ENCODE results near the gene RUVBL1.

The RUVBL1 gene

GRCh38 chr3:128062033-128062745 lies 61.4 kb downstream of the RUVBL1 start:
- no peaks in the 10 kb centered on the region for H3K9me3 ChIP-seq (ENCODE audit: control insufficient read depth, insufficient read depth, low read length)
- peaks cover 56% of the 10 kb centered on the region for H3K36me3 ChIP-seq (ENCODE audit: insufficient read depth, low read length)
- H3K9ac ChIP-seq (ENCODE audit: low read depth, low read length), result no peak overlapping the region
- no peaks in the 10 kb centered on the region for H3K4me1 ChIP-seq (ENCODE audit: insufficient read depth, low read length)

GRCh38 chr3:128060473-128061381 lies 62.9 kb downstream of the RUVBL1 start:
- no peak overlapping the region for H3K9ac ChIP-seq (ENCODE audit: low read depth, low read length)
- H3K9me3 ChIP-seq (ENCODE audit: control insufficient read depth, insufficient read depth, low read length), result no peaks in the 10 kb centered on the region
- H3K36me3 ChIP-seq (ENCODE audit: insufficient read depth, low read length), result peaks cover 60% of the 10 kb centered on the region

GRCh38 chr3:128056258-128056657 lies 67.4 kb downstream of the RUVBL1 start:
- H3K9me3 ChIP-seq (ENCODE audit: control insufficient read depth, insufficient read depth, low read length), result no peaks in the 10 kb centered on the region
- peaks cover 38% of the 10 kb centered on the region for H3K36me3 ChIP-seq (ENCODE audit: insufficient read depth, low read length)
- no peak overlapping the region for H3K9ac ChIP-seq (ENCODE audit: low read depth, low read length)
- peaks cover 14% of the 10 kb centered on the region; the same call in 1 of the 2 replicates for H3K4me1 ChIP-seq (ENCODE audit: insufficient read depth, low read length)

More at GRCh38 chr3:128060473-128061381, 62.9 kb downstream of the RUVBL1 start:
- no peaks in the 10 kb centered on the region for H3K4me1 ChIP-seq (ENCODE audit: insufficient read depth, low read length)

- Histone ChIP-seq H3K9me3 (ENCODE audit: control insufficient read depth, insufficient read depth, low read length) (no peaks in the 10 kb centered on the region), H3K4me1 (ENCODE audit: insufficient read depth, low read length) (peaks cover 17% of the 10 kb centered on the region; the same call in 1 of the 2 replicates), H3K36me3 (ENCODE audit: insufficient read depth, low read length) (peaks cover 24% of the 10 kb centered on the region), H3K9ac (ENCODE audit: low read depth, low read length) (no peak overlapping the region)
Measured at GRCh38 chr3:128054367-128054766, 69.2 kb downstream of the RUVBL1 start.

GRCh38 chr3:128053614-128054013 lies 70.0 kb downstream of the RUVBL1 start:
- peaks cover 24% of the 10 kb centered on the region for H3K36me3 ChIP-seq (ENCODE audit: insufficient read depth, low read length)
- H3K9ac ChIP-seq (ENCODE audit: low read depth, low read length), result no peak overlapping the region; the same call in 1 of the 2 replicates
- H3K4me1 ChIP-seq (ENCODE audit: insufficient read depth, low read length), result peaks cover 17% of the 10 kb centered on the region; the same call in 1 of the 2 replicates
- H3K9me3 ChIP-seq (ENCODE audit: control insufficient read depth, insufficient read depth, low read length), result no peaks in the 10 kb centered on the region

- Histone ChIP-seq H3K4me1 (ENCODE audit: insufficient read depth, low read length) (peaks cover 17% of the 10 kb centered on the region; the same call in 1 of the 2 replicates), H3K9ac (ENCODE audit: low read depth, low read length) (peak overlapping the region; percentile 93), H3K9me3 (ENCODE audit: control insufficient read depth, insufficient read depth, low read length) (no peaks in the 10 kb centered on the region), H3K36me3 (ENCODE audit: insufficient read depth, low read length) (peaks cover 24% of the 10 kb centered on the region)
Measured at GRCh38 chr3:128052595-128053351, 70.8 kb downstream of the RUVBL1 start.

GRCh38 chr3:128051837-128052594 lies 71.6 kb downstream of the RUVBL1 start, which contains the start of gene SEC61A1:
Gene SEC61A1, plus strand, starts transcription at chr3:128052437. Its CDS starts 116 bp downstream, at chr3:128052553.
- peaks cover 21% of the 10 kb centered on the region for H3K36me3 ChIP-seq (ENCODE audit: insufficient read depth, low read length)
- H3K4me1 ChIP-seq (ENCODE audit: insufficient read depth, low read length), result peaks cover 17% of the 10 kb centered on the region; the same call in 1 of the 2 replicates
- H3K9me3 ChIP-seq (ENCODE audit: control insufficient read depth, insufficient read depth, low read length), result no peaks in the 10 kb centered on the region
- H3K9ac ChIP-seq (ENCODE audit: low read depth, low read length), result peak within 1 kb of the TSS; percentile 93

GRCh38 chr3:128051459-128051836 lies 72.2 kb downstream of the RUVBL1 start:
- peaks cover 18% of the 10 kb centered on the region for H3K36me3 ChIP-seq (ENCODE audit: insufficient read depth, low read length)

GRCh38 chr3:128050597-128050996 lies 73.0 kb downstream of the RUVBL1 start:
- H3K36me3 ChIP-seq (ENCODE audit: insufficient read depth, low read length), result peaks cover 14% of the 10 kb centered on the region
- H3K9ac ChIP-seq (ENCODE audit: low read depth, low read length), result no peak overlapping the region
- H3K4me1 ChIP-seq (ENCODE audit: insufficient read depth, low read length), result peaks cover 17% of the 10 kb centered on the region; the same call in 1 of the 2 replicates
- no peaks in the 10 kb centered on the region for H3K9me3 ChIP-seq (ENCODE audit: control insufficient read depth, insufficient read depth, low read length)

More at GRCh38 chr3:128051459-128051836, 72.2 kb downstream of the RUVBL1 start:
- Histone ChIP-seq H3K4me1 (ENCODE audit: insufficient read depth, low read length) (peaks cover 17% of the 10 kb centered on the region; the same call in 1 of the 2 replicates), H3K9me3 (ENCODE audit: control insufficient read depth, insufficient read depth, low read length) (no peaks in the 10 kb centered on the region), H3K9ac (ENCODE audit: low read depth, low read length) (peak overlapping the region; percentile 93)

- no peaks in the 10 kb centered on the region for H3K36me3 ChIP-seq (ENCODE audit: insufficient read depth, low read length)
- H3K9me3 ChIP-seq (ENCODE audit: control insufficient read depth, insufficient read depth, low read length), result no peaks in the 10 kb centered on the region
Measured at GRCh38 chr3:128041344-128041743, 82.3 kb downstream of the RUVBL1 start.

GRCh38 chr3:128040660-128041059 lies 83.0 kb downstream of the RUVBL1 start:
- Histone ChIP-seq H3K9ac (ENCODE audit: low read depth, low read length) (no peak overlapping the region), H3K36me3 (ENCODE audit: insufficient read depth, low read length) (no peaks in the 10 kb centered on the region), H3K9me3 (ENCODE audit: control insufficient read depth, insufficient read depth, low read length) (no peaks in the 10 kb centered on the region), H3K4me1 (ENCODE audit: insufficient read depth, low read length) (no peaks in the 10 kb centered on the region)

More at GRCh38 chr3:128041344-128041743, 82.3 kb downstream of the RUVBL1 start:
- Histone ChIP-seq H3K9ac (ENCODE audit: low read depth, low read length) (no peak overlapping the region), H3K4me1 (ENCODE audit: insufficient read depth, low read length) (no peaks in the 10 kb centered on the region)

- Histone ChIP-seq H3K4me1 (ENCODE audit: insufficient read depth, low read length) (no peaks in the 10 kb centered on the region), H3K9ac (ENCODE audit: low read depth, low read length) (no peak overlapping the region), H3K36me3 (ENCODE audit: insufficient read depth, low read length) (no peaks in the 10 kb centered on the region), H3K9me3 (ENCODE audit: control insufficient read depth, insufficient read depth, low read length) (no peaks in the 10 kb centered on the region)
Measured at GRCh38 chr3:128040041-128040440, 83.6 kb downstream of the RUVBL1 start.

- Histone ChIP-seq H3K9ac (ENCODE audit: low read depth, low read length) (no peak overlapping the region), H3K4me1 (ENCODE audit: insufficient read depth, low read length) (no peaks in the 10 kb centered on the region), H3K9me3 (ENCODE audit: control insufficient read depth, insufficient read depth, low read length) (no peaks in the 10 kb centered on the region), H3K36me3 (ENCODE audit: insufficient read depth, low read length) (no peaks in the 10 kb centered on the region)
Measured at GRCh38 chr3:128036119-128036518, 87.5 kb downstream of the RUVBL1 start.

Measured in ES-I3 (cell line).